ENCODE data around the gene RASGRP3. TPM values are rescaled to one million over a fixed set of nuclear protein-coding genes. Genes with fewer than 3 reads are reported as not detected.

Gene RASGRP3
- total RNA-seq, 1 experiment from 2014 or later, result 0.34 TPM

DNA sequence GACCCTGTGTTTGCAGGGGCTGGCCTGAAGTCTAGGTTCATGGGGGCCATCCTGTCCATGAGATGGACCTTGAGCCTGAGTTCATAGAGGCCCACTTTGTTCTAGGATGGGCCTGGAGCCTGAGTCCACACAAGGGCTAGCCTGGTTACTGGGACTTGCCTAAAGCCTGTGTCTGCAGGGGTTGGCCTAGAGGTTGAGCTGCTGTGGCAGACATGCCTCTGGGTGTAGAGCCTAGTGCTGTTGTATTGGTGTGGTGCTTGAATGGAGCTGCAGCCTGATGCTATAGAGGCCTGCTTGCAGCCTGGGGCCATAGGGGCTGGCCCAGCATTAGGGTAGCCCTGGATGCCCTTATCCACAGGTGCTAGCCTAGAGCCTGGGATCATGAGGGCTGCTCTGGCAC is 23.9 kb upstream of the RASGRP3 start:
- Histone ChIP-seq H3K9me3 (ENCODE audit: low read depth, low read length, poor library complexity, severe bottlenecking) (no peaks in the 10 kb centered on the region), H3K27ac (ENCODE audit: low read depth, low read length, poor library complexity, severe bottlenecking) (no peak overlapping the region), H3K4me1 (ENCODE audit: insufficient read depth, low read length, poor library complexity, severe bottlenecking) (no peaks in the 10 kb centered on the region), H3K27me3 (replicated peaks; ENCODE audit: insufficient read depth, low read depth, low read length, poor library complexity) (no peaks in the 10 kb centered on the region), H3K4me3 (ENCODE audit: low read depth, low read length, poor library complexity, severe bottlenecking) (no peak overlapping the region), H3K36me3 (ENCODE audit: insufficient read depth, low read length, poor library complexity, severe bottlenecking) (no peaks in the 10 kb centered on the region)
- ChIA-PET POLR2A (ENCODE audit: low non-redundant PET) (no interaction called here), CTCF (no interaction called here)
- TF ChIP-seq, protein P1, sequence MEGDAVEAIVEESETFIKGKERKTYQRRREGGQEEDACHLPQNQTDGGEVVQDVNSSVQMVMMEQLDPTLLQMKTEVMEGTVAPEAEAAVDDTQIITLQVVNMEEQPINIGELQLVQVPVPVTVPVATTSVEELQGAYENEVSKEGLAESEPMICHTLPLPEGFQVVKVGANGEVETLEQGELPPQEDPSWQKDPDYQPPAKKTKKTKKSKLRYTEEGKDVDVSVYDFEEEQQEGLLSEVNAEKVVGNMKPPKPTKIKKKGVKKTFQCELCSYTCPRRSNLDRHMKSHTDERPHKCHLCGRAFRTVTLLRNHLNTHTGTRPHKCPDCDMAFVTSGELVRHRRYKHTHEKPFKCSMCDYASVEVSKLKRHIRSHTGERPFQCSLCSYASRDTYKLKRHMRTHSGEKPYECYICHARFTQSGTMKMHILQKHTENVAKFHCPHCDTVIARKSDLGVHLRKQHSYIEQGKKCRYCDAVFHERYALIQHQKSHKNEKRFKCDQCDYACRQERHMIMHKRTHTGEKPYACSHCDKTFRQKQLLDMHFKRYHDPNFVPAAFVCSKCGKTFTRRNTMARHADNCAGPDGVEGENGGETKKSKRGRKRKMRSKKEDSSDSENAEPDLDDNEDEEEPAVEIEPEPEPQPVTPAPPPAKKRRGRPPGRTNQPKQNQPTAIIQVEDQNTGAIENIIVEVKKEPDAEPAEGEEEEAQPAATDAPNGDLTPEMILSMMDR (conservative IDR thresholded peaks at IDR 0.05; ENCODE audit: low read depth, low read length), result no peak
- TF ChIP-seq EZH2 (IDR thresholded peaks at IDR 0.05; ENCODE audit: borderline replicate concordance, low read depth, low read length, poor library complexity, severe bottlenecking), result no peak
- no peak for DNase-seq (ENCODE audit: low spot score)
- intact Hi-C loops (cut with micrococcal nuclease; ENCODE audit: unreplicated experiment), result no loop called here
- BruUV-seq (replicated peaks), result no TSS peak

DNA sequence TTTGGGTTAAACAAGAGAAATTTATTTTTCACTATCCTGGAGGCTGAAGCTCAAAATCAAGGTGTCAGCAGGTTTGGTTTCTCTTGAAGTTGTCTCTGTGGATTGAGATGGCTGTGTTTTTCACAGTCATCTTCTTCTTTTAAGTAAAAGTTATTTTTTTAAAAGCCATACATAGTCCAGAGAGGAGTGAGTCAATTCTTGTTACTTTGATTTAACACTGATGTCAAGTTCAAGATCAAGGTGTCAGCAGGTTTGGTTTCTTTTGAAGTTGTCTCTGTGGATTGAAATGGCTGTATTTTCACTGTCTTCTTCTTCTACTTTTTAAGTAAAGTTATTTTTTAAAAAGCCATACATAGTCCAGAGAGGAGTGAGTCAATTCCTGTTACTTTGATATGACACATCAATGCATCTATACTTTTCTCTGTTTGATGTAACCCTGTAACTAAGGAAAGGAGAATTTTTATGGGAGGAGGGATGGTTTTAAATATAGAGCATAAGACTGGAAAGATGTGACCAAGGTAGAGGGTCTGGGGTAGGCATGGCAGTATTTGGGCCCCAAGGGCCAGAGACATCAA is 22.5 kb upstream of the RASGRP3 start:
- POLR2A ChIA-PET (ENCODE audit: low non-redundant PET), result interaction anchor here (0.6 kb wide), 1 partner anchor 12 kb away, joined by 8 read pairs; no protein-coding TSS in a partner anchor
- BruUV-seq (replicated peaks), result no TSS peak
- H3K4me3 ChIP-seq (ENCODE audit: low read depth, low read length, poor library complexity, severe bottlenecking), result no peak overlapping the region
- TF ChIP-seq, protein P1 (conservative IDR thresholded peaks at IDR 0.05; ENCODE audit: low read depth, low read length), result no peak
- no peak for TF ChIP-seq EZH2 (IDR thresholded peaks at IDR 0.05; ENCODE audit: borderline replicate concordance, low read depth, low read length, poor library complexity, severe bottlenecking)
- peaks cover 3% of the 10 kb centered on the region for H3K4me1 ChIP-seq (ENCODE audit: insufficient read depth, low read length, poor library complexity, severe bottlenecking)
- no peaks in the 10 kb centered on the region for H3K36me3 ChIP-seq (ENCODE audit: insufficient read depth, low read length, poor library complexity, severe bottlenecking)
- no peak for DNase-seq (ENCODE audit: low spot score)
- H3K27ac ChIP-seq (ENCODE audit: low read depth, low read length, poor library complexity, severe bottlenecking), result no peak overlapping the region
- intact Hi-C loops (cut with micrococcal nuclease; ENCODE audit: unreplicated experiment), result no loop called here
- no peaks in the 10 kb centered on the region for H3K27me3 ChIP-seq (replicated peaks; ENCODE audit: insufficient read depth, low read depth, low read length, poor library complexity)
- CTCF ChIA-PET, result no interaction called here
- no peaks in the 10 kb centered on the region for H3K9me3 ChIP-seq (ENCODE audit: low read depth, low read length, poor library complexity, severe bottlenecking)

DNA sequence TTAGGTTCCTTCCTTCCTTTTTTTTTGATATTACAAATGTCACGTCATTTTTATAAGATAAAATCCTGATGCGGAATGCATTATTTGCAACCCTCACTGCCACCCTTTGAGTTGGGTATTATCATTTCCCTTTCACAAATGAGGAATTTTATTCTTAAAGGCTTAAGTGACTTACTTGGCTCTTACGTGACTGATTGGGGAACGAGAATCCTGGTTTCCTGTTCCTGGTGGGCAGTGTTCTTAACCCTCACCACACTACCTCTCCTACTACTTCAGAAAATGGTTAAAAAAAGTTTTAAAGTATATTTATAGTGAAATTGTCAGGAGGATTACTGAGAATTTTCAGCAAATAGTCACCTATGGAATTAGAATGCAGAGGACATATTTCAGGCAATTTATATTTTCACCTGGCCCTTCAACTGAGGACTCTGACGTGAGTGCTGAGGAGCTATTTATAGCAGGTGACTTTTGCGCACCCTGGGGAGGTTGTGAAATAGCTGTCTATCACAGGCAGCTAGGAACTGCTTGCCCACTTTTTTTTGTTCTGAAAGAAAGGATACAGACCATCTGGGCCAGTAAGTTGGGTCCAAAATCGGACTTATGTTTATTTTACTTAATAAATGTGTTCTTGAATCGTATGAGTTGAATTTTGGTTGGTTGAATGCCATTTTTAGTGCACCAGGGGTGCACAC is 18.7 kb upstream of the RASGRP3 start:
- Histone ChIP-seq H3K27me3 (replicated peaks; ENCODE audit: insufficient read depth, low read depth, low read length, poor library complexity) (no peaks in the 10 kb centered on the region), H3K4me3 (ENCODE audit: low read depth, low read length, poor library complexity, severe bottlenecking) (no peak overlapping the region), H3K4me1 (ENCODE audit: insufficient read depth, low read length, poor library complexity, severe bottlenecking) (peaks cover 3% of the 10 kb centered on the region), H3K36me3 (ENCODE audit: insufficient read depth, low read length, poor library complexity, severe bottlenecking) (no peaks in the 10 kb centered on the region), H3K27ac (ENCODE audit: low read depth, low read length, poor library complexity, severe bottlenecking) (no peak overlapping the region), H3K9me3 (ENCODE audit: low read depth, low read length, poor library complexity, severe bottlenecking) (no peaks in the 10 kb centered on the region)
- intact Hi-C loops (cut with micrococcal nuclease; ENCODE audit: unreplicated experiment), result no loop called here
- TF ChIP-seq EZH2 (IDR thresholded peaks at IDR 0.05; ENCODE audit: borderline replicate concordance, low read depth, low read length, poor library complexity, severe bottlenecking), result no peak
- TF ChIP-seq, protein P1 (conservative IDR thresholded peaks at IDR 0.05; ENCODE audit: low read depth, low read length), result no peak
- no TSS peak for BruUV-seq (replicated peaks)
- no peak for DNase-seq (ENCODE audit: low spot score)
- ChIA-PET POLR2A (ENCODE audit: low non-redundant PET) (no interaction called here), CTCF (no interaction called here)
